K562 (cell line): Measurements from ENCODE around the gene HARS2. TPM values are rescaled to one million over a fixed set of nuclear protein-coding genes. Genes with fewer than 3 reads are reported as not detected.

ENCODE experiments used
- MBD1 ChIP-seq: fragments of 250-450 bp; sonication (Bioruptor Pico); IDR thresholded peaks from 2 replicates; pipeline ENCODE4 v1.8.0; 2022; ENCODE audit warnings: inconsistent platforms
- MGA ChIP-seq: fragments of 450-650 bp; IDR thresholded peaks from 2 replicates; pipeline ENCODE4 v1.6.1; 2016; ENCODE audit warnings: mild to moderate bottlenecking, moderate library complexity
- NCOA4 ChIP-seq: fragments of 450-650 bp; IDR thresholded peaks from 2 replicates; pipeline ENCODE4 v1.6.1; 2018; ENCODE audit warnings: mild to moderate bottlenecking; ENCODE audit not compliant: partially characterized antibody
- POLR2B ChIP-seq: fragments of 450-650 bp; IDR thresholded peaks from 2 replicates; pipeline ENCODE4 v1.6.1; 2018; ENCODE audit warnings: low read depth; ENCODE audit not compliant: partially characterized antibody
- TBL1XR1 ChIP-seq, 2 experiments: IDR thresholded peaks; 2 replicates each; pipeline ENCODE4 v1.6.1; 2012; ENCODE audit warnings: improper control_type of control experiment in 2 of 2, low read length in 2 of 2, mild to moderate bottlenecking in 1 of 2
- ZBTB5 ChIP-seq: fragments of 450-650 bp; IDR thresholded peaks from 2 replicates; pipeline ENCODE4 v1.6.1; 2017; ENCODE audit warnings: antibody characterized with exemption
- ZFP91 ChIP-seq: sonication (generic); formaldehyde crosslinking; IDR thresholded peaks from 2 replicates; pipeline ENCODE4 v1.8.0; 2022; ENCODE audit warnings: mild to moderate bottlenecking, missing genetic modification reagents
- polyA plus RNA-seq, 8 experiments: library from polyadenylated mRNA; depleted of rRNA in 4 of 8; stranded (reverse) in 5 of 8; unstranded in 3 of 8; fragments of >200 nt; fragmentation: Nextera tagmentation in 2 of 8; fragmentation: Illumina TruSeq in 1 of 8; extraction: Ambion mirVana in 2 of 8; extraction: Trizol in 1 of 8; gene quantifications; 2 replicates each; pipeline versions ENCODE4 v1.2.1 to v1.2.3, GENCODE V29; 2011 to 2014; ENCODE audit warnings: inconsistent platforms in 1 of 8, missing spikeins in 1 of 8
- total RNA-seq, 7 experiments: library from RNA; depleted of rRNA in 6 of 7; stranded (reverse); fragments of >200 nt in 6 of 7; fragmentation: Illumina TruSeq in 2 of 7; extraction: Trizol in 2 of 7; gene quantifications; 2 replicates each; pipeline versions ENCODE4 v1.2.1 to v1.2.3, GENCODE V29; 2011 to 2021; ENCODE audit warnings: low replicate concordance in 1 of 7

The HARS2 gene
- total and polyA plus RNA-seq, 9 of the 15 experiments (the other 6 are each of a cell fraction or from before 2014, with no cell fraction given): 8.5 to 41.6 (median 27.1) TPM

DNA sequence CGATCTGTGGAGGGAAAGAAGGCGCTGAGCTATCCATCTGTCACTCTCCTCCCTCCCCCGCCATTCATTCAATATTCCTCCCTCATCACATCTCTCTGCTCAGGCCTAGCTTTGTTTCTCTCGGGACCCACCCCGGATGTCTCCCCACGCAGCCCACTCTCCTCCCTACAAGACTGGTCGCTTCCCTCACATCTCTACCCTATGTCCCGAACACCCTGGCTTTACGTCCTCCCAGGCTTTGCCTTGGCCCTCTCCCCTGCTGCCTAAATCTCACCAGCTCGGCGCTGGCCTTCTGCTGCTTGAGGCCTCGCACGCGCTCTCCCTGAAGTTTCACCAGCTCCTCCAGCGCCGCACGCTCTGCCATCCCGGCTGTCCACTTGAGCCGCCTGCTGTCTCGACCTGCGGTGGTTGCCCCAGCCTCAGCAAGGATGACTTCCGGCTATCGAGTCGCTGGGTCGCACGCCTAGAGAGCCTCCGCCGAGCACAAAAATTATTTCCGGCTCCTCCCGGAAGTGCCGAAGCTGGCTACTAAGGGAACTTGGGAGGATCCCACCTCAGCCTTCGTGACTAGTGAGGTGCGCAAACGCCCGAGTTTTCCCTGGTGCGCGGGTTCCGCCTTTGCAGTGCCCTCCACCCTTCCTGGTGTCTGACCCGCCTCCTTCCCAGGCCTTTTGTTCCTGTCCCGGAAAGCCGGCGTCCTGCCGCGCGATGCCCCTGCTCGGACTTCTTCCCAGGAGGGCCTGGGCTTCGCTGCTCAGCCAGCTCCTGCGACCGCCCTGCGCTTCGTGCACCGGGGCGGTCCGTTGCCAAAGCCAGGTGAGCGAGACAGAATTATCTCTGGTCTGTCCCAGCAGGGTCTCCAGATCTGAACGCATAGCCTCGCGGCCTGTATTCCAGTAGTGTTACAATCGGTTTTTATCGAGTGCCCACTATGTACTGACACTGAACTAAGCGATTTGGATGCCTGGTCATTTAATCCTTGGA, at the start of gene HARS2, which contains the start of gene HARS1 (continued):
- peak; percentile 95 for TF ChIP-seq POLR2B
- no peak for TF ChIP-seq ZFP91 (CRISPR knock-in tag)
- TF ChIP-seq MGA: peak; percentile 97
- TF ChIP-seq NCOA4: no peak
- TF ChIP-seq ZBTB5: no peak
- TF ChIP-seq MBD1 (CRISPR knock-in tag): no peak
- peak; percentile 44 to 60; a peak in 2 of 4 replicates for TF ChIP-seq TBL1XR1 (IDR thresholded peaks at IDR 0.05; ENCODE audit: low read length in 2 of 2)
